HepG2 (cell line): ENCODE data around the gene SIRT7. TPM values are rescaled to one million over a fixed set of nuclear protein-coding genes. Genes with fewer than 3 reads are reported as not detected.
A peak's percentile ranks its signal among the peaks of the same experiment; 100 is the strongest.

Source experiments
- ATAC-seq: fragments of 200-7000 bp; cut with Tn5 transposase; 3 replicates; pipeline ENCODE4 v1.9.1; 2020; ENCODE audit warnings: mild to moderate bottlenecking, moderate library complexity
- BruUV-seq: library from RNA; stranded (reverse); fragments of 400-500 nt; replicated peaks from 2 replicates; lab custom pipeline; 2021; lab: Mats Ljungman, UMichigan
- CTCF ChIA-PET: fragments of 300-600 bp; formaldehyde crosslinking; extraction: SDS; loops from one replicate; lab custom pipeline; 2021; ENCODE audit warnings: low total read pairs, inconsistent platforms, low intra/inter-chr PET ratio; lab: Yijun Ruan, JAX
- POLR2A ChIA-PET: fragments of 350-600 bp; sonication (Branson Sonifier 250); formaldehyde crosslinking; loops from one replicate; lab custom pipeline; 2020; ENCODE audit warnings: antibody characterized with exemption, inconsistent platforms; lab: Yijun Ruan, JAX
- DNase-seq: peaks from one replicate; pipeline ENCODE4 v3.0.0-alpha.2; 2015; ENCODE audit warnings: low spot score
- FAIRE-seq: peaks from 3 replicates; lab custom pipeline; 2011; peaks lifted over from hg19 to GRCh38; lab: Jason Lieb, UNC
- H2AFZ ChIP-seq: one replicate; pipeline ENCODE4 v1.6.1; 2011; ENCODE audit warnings: low read length, inconsistent platforms
- H3K27ac ChIP-seq: fragments of 300-600 bp; 3 replicates; pipeline ENCODE4 v1.8.0; 2011; ENCODE audit warnings: mixed run types, mild to moderate bottlenecking, mixed read lengths, low read length, inconsistent platforms; ENCODE audit not compliant: insufficient read depth; ENCODE audit errors: extremely low read length
- H3K27me3 ChIP-seq, 2 experiments: fragments of 200-600 bp in 1 of 2; 2 replicates in 1 of 2; 3 replicates in 1 of 2; pipeline versions ENCODE4 v1.6.0 to v1.8.0; 2011; ENCODE audit warnings: low read length in 2 of 2, mild to moderate bottlenecking in 2 of 2, moderate library complexity in 2 of 2, inconsistent platforms in 1 of 2; ENCODE audit not compliant: insufficient read depth in 2 of 2, control insufficient read depth in 1 of 2
- H3K36me3 ChIP-seq, 2 experiments: fragments of 200-600 bp in 1 of 2; replicated peaks in 1 of 2; 2 replicates in 1 of 2; 3 replicates in 1 of 2; pipeline versions ENCODE4 v1.5.1 to v1.8.0; 2011; ENCODE audit warnings: low read length in 2 of 2, inconsistent platforms in 1 of 2; ENCODE audit not compliant: insufficient read depth in 2 of 2, control insufficient read depth in 1 of 2
- H3K4me1 ChIP-seq: 2 replicates; pipeline ENCODE4 v1.5.1; 2012; ENCODE audit warnings: low read length, inconsistent platforms; ENCODE audit not compliant: insufficient read depth
- H3K4me2 ChIP-seq: 2 replicates; pipeline ENCODE4 v1.6.0; 2011; ENCODE audit warnings: low read depth, low read length, inconsistent platforms
- H3K4me3 ChIP-seq, 3 experiments: fragments of 200-600 bp in 1 of 3; sonication (generic), shearing (Covaris generic) in 1 of 3; replicated peaks in 1 of 3; 2 replicates each; pipeline ENCODE4 v1.5.1; 2011 to 2016; ENCODE audit warnings: low read length in 3 of 3, inconsistent platforms in 2 of 3, low read depth in 2 of 3, mild to moderate bottlenecking in 2 of 3, control low read depth in 1 of 3, mixed read lengths in 1 of 3; ENCODE audit not compliant: insufficient read depth in 1 of 3
- H3K79me2 ChIP-seq: one replicate; pipeline ENCODE4 v1.6.1; 2011; ENCODE audit warnings: low read length, inconsistent platforms; ENCODE audit not compliant: insufficient read depth
- H3K9ac ChIP-seq: 2 replicates; pipeline ENCODE4 v1.6.0; 2011; ENCODE audit warnings: mild to moderate bottlenecking, low read depth, low read length, inconsistent platforms; ENCODE audit not compliant: insufficient read depth
- H3K9me3 ChIP-seq: 2 replicates; pipeline ENCODE4 v1.5.1; 2012; ENCODE audit warnings: mild to moderate bottlenecking, low read length
- H4K20me1 ChIP-seq: 2 replicates; pipeline ENCODE4 v1.6.0; 2011; ENCODE audit warnings: inconsistent platforms, mild to moderate bottlenecking, low read length, moderate library complexity; ENCODE audit not compliant: insufficient read depth
- CREM ChIP-seq, 2 experiments: sonication (generic) in 1 of 2; formaldehyde crosslinking in 1 of 2; IDR thresholded peaks; 2 replicates each; pipeline versions ENCODE4 v1.4.0 to v1.6.1; 2016 to 2020; ENCODE audit warnings: antibody characterized with exemption in 1 of 2, mild to moderate bottlenecking in 1 of 2, missing genetic modification reagents in 1 of 2
- HBP1 ChIP-seq: IDR thresholded peaks from 2 replicates; pipeline ENCODE4 v1.6.1; 2016; ENCODE audit warnings: low read depth, control low read depth
- KAT7 ChIP-seq: IDR thresholded peaks from 2 replicates; pipeline ENCODE4 v1.6.1; 2018; ENCODE audit warnings: borderline replicate concordance, missing compliant biosample characterization
- MXD3 ChIP-seq: IDR thresholded peaks from 2 replicates; pipeline ENCODE4 v1.6.1; 2016; ENCODE audit warnings: mild to moderate bottlenecking, missing biosample characterization, missing genetic modification reagents
- NKX3-1 ChIP-seq: sonication (generic); formaldehyde crosslinking; IDR thresholded peaks from 2 replicates; pipeline ENCODE4 v1.5.0; 2020; ENCODE audit warnings: missing genetic modification reagents
- NONO ChIP-seq, 2 experiments: fragments of 450-650 bp in 1 of 2; sonication (generic) in 1 of 2; formaldehyde crosslinking in 1 of 2; IDR thresholded peaks in 1 of 2; conservative IDR thresholded peaks in 1 of 2; 2 replicates each; pipeline versions ENCODE4 v1.6.1 to v1.8.0; 2017 to 2022; ENCODE audit warnings: mild to moderate bottlenecking in 1 of 2, missing genetic modification reagents in 1 of 2, moderate library complexity in 1 of 2
- POLR2A ChIP-seq, 2 experiments: IDR thresholded peaks; 2 replicates each; pipeline ENCODE4 v1.6.1; 2011; ENCODE audit warnings: low read depth in 2 of 2, low read length in 2 of 2, mild to moderate bottlenecking in 1 of 2, moderate library complexity in 1 of 2; ENCODE audit not compliant: insufficient read depth in 1 of 2
- RNF219 ChIP-seq: sonication (generic); formaldehyde crosslinking; IDR thresholded peaks from 2 replicates; pipeline ENCODE4 v1.5.0; 2020; ENCODE audit warnings: mild to moderate bottlenecking, missing genetic modification reagents
- SALL1 ChIP-seq: sonication (generic); formaldehyde crosslinking; IDR thresholded peaks from 2 replicates; pipeline ENCODE4 v1.8.0; 2022; ENCODE audit warnings: mild to moderate bottlenecking, missing genetic modification reagents
- TEAD3 ChIP-seq: optimal IDR thresholded peaks from 2 replicates; pipeline ENCODE3; 2016; ENCODE audit warnings: borderline replicate concordance
- TOE1 ChIP-seq: sonication (generic); formaldehyde crosslinking; IDR thresholded peaks from 2 replicates; pipeline ENCODE4 v1.4.0; 2020; ENCODE audit warnings: mild to moderate bottlenecking, missing genetic modification reagents
- ZBTB37 ChIP-seq: sonication (generic); formaldehyde crosslinking; IDR thresholded peaks from 2 replicates; pipeline ENCODE4 v1.4.0; 2020; ENCODE audit warnings: mild to moderate bottlenecking, missing genetic modification reagents
- ZC3H13 ChIP-seq: sonication (generic); formaldehyde crosslinking; IDR thresholded peaks from 2 replicates; pipeline ENCODE4 v1.8.1; 2023; ENCODE audit warnings: mild to moderate bottlenecking, missing genetic modification reagents, moderate library complexity
- ZFP36 ChIP-seq: fragments of 150-350 bp; IDR thresholded peaks from 2 replicates; pipeline ENCODE4 v1.6.1; 2018; ENCODE audit warnings: borderline replicate concordance, low read length, low read depth; ENCODE audit not compliant: partially characterized antibody
- ZNF205 ChIP-seq: IDR thresholded peaks from 2 replicates; pipeline ENCODE4 v1.6.1; 2018; ENCODE audit warnings: missing biosample characterization, missing genetic modification reagents
- ZNF3 ChIP-seq: IDR thresholded peaks from 2 replicates; pipeline ENCODE4 v1.7.0; 2017; ENCODE audit warnings: inconsistent platforms
- ZNF317 ChIP-seq: sonication (generic); formaldehyde crosslinking; IDR thresholded peaks from 2 replicates; pipeline ENCODE4 v1.5.0; 2020; ENCODE audit warnings: mild to moderate bottlenecking, missing genetic modification reagents
- ZNF598 ChIP-seq: sonication (generic); formaldehyde crosslinking; IDR thresholded peaks from 2 replicates; pipeline ENCODE4 v1.5.1; 2020; ENCODE audit warnings: mild to moderate bottlenecking, missing genetic modification reagents, borderline replicate concordance
- WGBS: methylation state at CpG from one replicate; pipeline ENCODE4 v1.1.6; 2017; ENCODE audit warnings: low lambda C conversion rate; 5-methylcytosine and 5-hydroxymethylcytosine counted together
- in situ Hi-C: cut with HindIII; loops from 2 replicates; pipeline ENCODE4 v1.10.0; 2017; ENCODE audit warnings: low pct_unique_long_range_greater_than_20kb; ENCODE audit not compliant: extremely low pct_ligation_motif_present
- intact Hi-C: fragments of 100-400 bp; cut with micrococcal nuclease; formaldehyde crosslinking; loops from one replicate; pipeline ENCODE4 v1.10.0; 2022; ENCODE audit not compliant: unreplicated experiment
- polyA plus RNA-seq, 8 experiments: library from polyadenylated mRNA; depleted of rRNA in 3 of 8; stranded (reverse) in 7 of 8; unstranded in 1 of 8; fragments of >200 nt; fragmentation: Illumina TruSeq in 4 of 8; extraction: Trizol in 4 of 8; gene quantifications; 2 replicates each; pipeline versions ENCODE4 v1.2.1 to v1.2.3, GENCODE V29; 2011 to 2016; ENCODE audit warnings: low read depth in 4 of 8, missing spikeins in 1 of 8, mixed read lengths in 1 of 8; ENCODE audit not compliant: insufficient read depth in 1 of 8
- total RNA-seq, 5 experiments: library from RNA; depleted of rRNA; stranded (reverse); fragments of >200 nt; fragmentation: Illumina TruSeq; extraction: Trizol; gene quantifications; 2 replicates each; pipeline ENCODE4 v1.2.3, GENCODE V29; 2016; ENCODE audit warnings: low read depth in 1 of 5

The SIRT7 gene
- total and polyA plus RNA-seq, 2 of the 13 experiments (the other 11 are each of a cell fraction or from before 2014, with no cell fraction given), result 8.3 to 24.8 TPM

GRCh38 chr17:81863833-81864768 lies 53.9 kb downstream of the SIRT7 start:
- no TSS peak for BruUV-seq
- CTCF ChIA-PET, result no interaction called here
- POLR2A ChIA-PET, result interaction anchor here (0.5 to 3.7 kb wide), 9 partner anchors 9 to 1185 kb away, joined by 3 to 21 read pairs (median 4); partner anchors contain the start of genes DCXR and MCRIP1
- Histone ChIP-seq H3K36me3 (peaks cover 15 to 36% of the 10 kb centered on the region in 2 experiments), H3K9ac (0 out of 2 replicates have a peak overlapping the region, but pooled peaks have one; percentile 39), H3K79me2 (peaks cover 47% of the 10 kb centered on the region), H3K9me3 (no peaks in the 10 kb centered on the region), H3K4me3 (no peak overlapping the region), H4K20me1 (peaks cover 51% of the 10 kb centered on the region), H3K4me2 (peak overlapping the region; percentile 78), H3K4me1 (peaks cover 77% of the 10 kb centered on the region), H3K27me3 (no peaks in the 10 kb centered on the region; a peak in 1 of 5 replicates), H3K27ac (peak overlapping the region; percentile 5), H2AFZ (no peak overlapping the region)
- in situ Hi-C loops (no loop called here), intact Hi-C loops (loop anchor here (5.0 kb wide), 1 partner anchor 42 kb away; no protein-coding TSS in a partner anchor)
- ATAC-seq (no peak), DNase-seq (no peak), FAIRE-seq (no peak)
- WGBS, result 96% methylated on average over 8 of the region's 9 CpGs
- TF ChIP-seq TOE1 (CRISPR knock-in tag) (no peak), ZNF598 (CRISPR knock-in tag) (0 out of 2 replicates have a peak, but pooled peaks have one; percentile 21), ZNF3 (no peak), RNF219 (no peak), ZNF317 (peak; percentile 57; the same call in 1 of the 2 replicates), CREM (IDR thresholded peaks at IDR 0.05) (no peak), CREM (CRISPR knock-in tag; IDR thresholded peaks at IDR 0.05) (no peak), ZC3H13 (CRISPR knock-in tag) (peak; percentile 48), NKX3-1 (CRISPR knock-in tag) (0 out of 2 replicates have a peak, but pooled peaks have one; percentile 26), SALL1 (CRISPR knock-in tag) (no peak), MXD3 (CRISPR knock-in tag) (no peak), POLR2A (IDR thresholded peaks at IDR 0.05; ENCODE audit: insufficient read depth in 1 of 2, low read depth in 2 of 2, low read length in 2 of 2) (peak in 1 of 2 experiments; percentile 28; a peak in 1 of 4 replicates), KAT7 (CRISPR knock-in tag) (no peak), ZNF205 (CRISPR knock-in tag) (no peak), HBP1 (no peak), TEAD3 (CRISPR knock-in tag) (peak; percentile 58), NONO (IDR thresholded peaks at IDR 0.05) (no peak), NONO (CRISPR knock-in tag; conservative IDR thresholded peaks at IDR 0.05) (peak; percentile 48; the same call in 1 of the 2 replicates), ZBTB37 (CRISPR knock-in tag) (no peak), ZFP36 (no peak)
